ENCODE data around the gene CYP26A1.

Gene CYP26A1, protein sequence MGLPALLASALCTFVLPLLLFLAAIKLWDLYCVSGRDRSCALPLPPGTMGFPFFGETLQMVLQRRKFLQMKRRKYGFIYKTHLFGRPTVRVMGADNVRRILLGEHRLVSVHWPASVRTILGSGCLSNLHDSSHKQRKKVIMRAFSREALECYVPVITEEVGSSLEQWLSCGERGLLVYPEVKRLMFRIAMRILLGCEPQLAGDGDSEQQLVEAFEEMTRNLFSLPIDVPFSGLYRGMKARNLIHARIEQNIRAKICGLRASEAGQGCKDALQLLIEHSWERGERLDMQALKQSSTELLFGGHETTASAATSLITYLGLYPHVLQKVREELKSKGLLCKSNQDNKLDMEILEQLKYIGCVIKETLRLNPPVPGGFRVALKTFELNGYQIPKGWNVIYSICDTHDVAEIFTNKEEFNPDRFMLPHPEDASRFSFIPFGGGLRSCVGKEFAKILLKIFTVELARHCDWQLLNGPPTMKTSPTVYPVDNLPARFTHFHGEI

DNA sequence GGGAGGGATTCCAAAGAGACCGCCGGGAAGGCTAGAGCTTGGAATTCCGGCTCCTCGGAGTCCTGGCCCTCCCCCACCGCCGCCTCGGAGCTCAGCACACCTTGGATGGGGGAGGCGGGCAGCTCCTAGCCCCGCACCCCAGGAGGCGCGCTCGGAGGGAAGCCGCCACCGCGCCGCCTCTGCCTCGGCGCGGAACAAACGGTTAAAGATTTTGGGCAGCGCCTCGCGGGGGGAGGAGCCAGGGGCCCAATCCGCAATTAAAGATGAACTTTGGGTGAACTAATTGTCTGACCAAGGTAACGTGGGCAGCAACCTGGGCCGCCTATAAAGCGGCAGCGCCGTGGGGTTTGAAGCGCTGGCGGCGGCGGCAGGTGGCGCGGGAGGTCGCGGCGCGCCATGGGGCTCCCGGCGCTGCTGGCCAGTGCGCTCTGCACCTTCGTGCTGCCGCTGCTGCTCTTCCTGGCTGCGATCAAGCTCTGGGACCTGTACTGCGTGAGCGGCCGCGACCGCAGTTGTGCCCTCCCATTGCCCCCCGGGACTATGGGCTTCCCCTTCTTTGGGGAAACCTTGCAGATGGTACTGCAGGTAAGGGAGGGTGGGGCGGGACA lies at the start of gene CYP26A1:
Gene CYP26A1, plus strand, starts transcription at position 355 of the 608 bp plus-strand sequence. Its CDS starts 42 bp downstream, at position 397.
- peak; percentile 11 for DNase-seq

GRCh38 chr10:93026072-93026471 lies 47.6 kb upstream of the CYP26A1 start:
- DNase-seq, result peak; percentile 25

DNA sequence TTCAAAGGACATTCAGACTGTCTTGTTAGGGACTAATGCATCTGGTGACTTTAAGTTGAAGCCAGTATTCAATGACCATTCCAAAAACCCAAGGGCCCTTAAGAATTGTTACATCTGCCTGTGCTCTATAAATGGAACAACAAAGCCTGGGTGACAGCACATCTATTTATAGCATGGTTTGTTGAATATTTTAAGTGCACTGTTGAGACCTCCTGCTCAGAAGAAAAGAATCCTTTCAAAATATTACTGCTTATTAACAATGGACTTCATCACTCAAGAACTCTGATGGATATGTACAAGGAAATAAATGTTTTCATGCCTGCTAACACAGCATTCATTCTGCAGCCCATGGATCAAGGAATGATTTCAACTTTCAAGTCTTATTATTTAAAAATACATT lies 46.2 kb upstream of the CYP26A1 start:
- no peak for DNase-seq

DNA sequence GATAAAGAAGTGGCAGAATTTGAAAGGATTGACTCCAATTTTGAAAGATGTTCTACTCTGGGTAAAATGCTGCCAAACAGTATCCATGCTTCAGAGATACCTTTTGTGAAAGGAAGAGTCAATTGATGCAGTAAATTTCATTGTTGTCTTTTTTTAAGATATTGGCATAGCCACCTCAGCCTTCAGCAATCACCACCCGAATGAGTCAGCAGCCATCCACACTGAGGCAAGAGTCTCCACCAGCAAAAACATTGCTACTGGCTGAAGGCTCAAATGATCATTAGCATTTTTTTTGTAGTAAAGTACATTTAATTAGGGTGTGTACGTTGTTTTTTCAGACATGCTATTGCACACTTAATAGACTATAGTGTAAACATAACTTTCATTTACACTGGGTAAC lies 44.8 kb upstream of the CYP26A1 start:
- no peak for DNase-seq

DNA sequence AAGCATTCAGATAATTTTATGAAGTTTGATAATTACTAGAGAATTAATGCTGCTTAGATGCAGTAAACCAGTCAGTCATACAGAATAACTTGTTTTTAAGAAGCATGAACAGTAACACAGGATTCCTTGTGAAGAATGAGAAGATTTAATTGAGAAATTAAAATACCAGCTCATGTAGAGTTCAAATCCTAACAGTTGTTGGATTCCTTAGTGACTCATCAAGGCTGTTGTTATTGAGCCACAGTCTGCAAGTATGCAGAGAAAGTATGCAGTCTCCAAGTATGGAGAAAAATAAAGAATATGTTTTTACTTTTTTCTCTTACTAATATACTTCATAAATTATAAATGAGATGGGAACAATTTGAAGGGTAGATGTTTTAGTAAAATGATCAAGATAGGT lies 43.3 kb upstream of the CYP26A1 start:
- DNase-seq, result no peak

DNA sequence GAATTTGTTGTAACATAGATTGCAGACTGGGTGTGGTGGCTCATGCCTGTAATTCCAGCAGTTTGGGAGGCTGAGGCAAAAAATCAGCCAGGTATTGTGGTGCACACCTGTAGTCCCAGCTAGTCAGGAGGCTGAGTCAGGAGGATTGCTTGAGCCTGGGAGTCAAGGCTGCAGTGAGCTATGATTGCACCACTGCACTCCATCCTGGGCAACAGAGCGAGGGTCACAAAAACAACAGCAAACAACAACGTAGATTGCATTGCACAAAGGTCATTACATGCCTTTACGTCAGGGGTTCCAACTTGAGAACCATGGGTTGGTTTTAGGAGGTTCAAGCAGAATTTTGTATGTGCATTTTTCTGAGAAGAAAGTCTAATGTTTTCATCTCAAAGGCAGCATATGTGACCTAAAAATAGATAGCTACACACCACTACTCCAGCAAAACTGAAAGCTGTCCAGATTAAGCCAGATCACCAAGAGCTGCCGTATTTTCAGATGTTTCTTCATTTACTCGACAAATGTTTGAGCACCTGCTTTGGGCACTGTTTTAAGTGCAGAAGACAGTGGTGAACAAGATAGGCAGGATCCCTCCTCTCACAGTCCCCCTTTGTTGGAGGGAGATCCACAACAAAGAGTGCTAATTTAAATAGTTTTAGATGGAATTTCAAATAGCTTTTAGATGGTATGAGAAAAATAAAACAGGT lies 41.4 kb upstream of the CYP26A1 start:
- DNase-seq, result no peak

- no peak for DNase-seq
Observed at GRCh38 chr10:93032809-93033137, 40.9 kb upstream of the CYP26A1 start.

DNA sequence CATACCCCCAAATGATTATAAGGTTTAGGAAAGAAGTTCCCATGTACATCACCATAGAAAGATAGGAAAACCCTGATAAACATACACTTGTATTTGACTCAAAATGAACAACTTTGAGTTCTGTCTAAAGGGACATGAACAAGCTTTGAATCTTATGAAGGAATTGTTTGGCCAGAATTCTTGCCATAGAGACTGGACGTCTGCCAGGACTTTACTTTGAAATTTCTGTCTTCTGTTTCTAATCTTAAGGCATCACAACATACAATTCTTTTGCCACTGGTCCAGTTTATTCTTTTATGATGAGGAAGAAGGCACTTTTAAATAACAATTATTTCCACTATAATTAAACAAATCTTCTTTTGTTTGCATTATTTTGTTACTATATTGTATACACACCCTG lies 39.3 kb upstream of the CYP26A1 start:
- no peak for DNase-seq

DNA sequence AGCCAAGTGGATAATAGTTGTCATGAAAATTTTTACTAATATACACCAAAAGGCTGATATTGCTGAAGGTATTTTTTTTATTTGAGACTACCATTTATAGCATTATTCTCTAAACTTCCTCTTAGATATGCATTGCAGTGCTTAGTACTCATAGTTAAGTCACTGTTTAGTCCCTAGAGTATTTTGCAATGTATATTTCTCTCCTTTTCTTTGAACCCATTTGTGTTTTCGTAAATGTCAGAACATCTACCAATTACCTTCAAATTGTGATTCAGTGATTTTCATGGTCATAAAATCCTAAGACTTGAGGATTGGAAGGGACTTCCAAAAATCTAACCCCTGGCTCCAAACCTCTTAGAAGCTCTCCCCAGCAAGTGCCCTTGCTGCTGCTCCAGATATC lies 34.6 kb upstream of the CYP26A1 start:
- DNase-seq, result no peak

- no peak for DNase-seq
Observed at GRCh38 chr10:93039721-93040120, 34.0 kb upstream of the CYP26A1 start.

- DNase-seq, result no peak
Observed at GRCh38 chr10:93054486-93054885, 19.2 kb upstream of the CYP26A1 start.

DNA sequence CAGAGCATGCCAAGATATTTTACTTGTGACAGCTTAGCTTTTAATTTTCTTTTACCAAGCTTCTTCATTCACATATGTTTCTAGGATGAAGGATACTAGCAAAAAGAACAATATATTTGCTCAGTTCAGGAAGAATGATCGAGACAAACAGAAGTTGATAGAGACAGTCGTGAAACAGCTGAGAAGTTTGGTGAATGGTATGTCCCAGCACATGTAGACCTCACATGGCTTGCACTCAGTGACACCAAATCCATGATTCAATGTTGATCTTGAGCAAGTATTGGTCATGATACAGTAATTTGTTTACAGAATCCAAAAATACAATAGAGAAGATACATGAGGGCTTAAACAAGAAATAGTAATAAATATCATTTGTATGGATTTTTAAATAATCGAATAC lies 15.6 kb upstream of the CYP26A1 start:
- DNase-seq, result no peak

DNA sequence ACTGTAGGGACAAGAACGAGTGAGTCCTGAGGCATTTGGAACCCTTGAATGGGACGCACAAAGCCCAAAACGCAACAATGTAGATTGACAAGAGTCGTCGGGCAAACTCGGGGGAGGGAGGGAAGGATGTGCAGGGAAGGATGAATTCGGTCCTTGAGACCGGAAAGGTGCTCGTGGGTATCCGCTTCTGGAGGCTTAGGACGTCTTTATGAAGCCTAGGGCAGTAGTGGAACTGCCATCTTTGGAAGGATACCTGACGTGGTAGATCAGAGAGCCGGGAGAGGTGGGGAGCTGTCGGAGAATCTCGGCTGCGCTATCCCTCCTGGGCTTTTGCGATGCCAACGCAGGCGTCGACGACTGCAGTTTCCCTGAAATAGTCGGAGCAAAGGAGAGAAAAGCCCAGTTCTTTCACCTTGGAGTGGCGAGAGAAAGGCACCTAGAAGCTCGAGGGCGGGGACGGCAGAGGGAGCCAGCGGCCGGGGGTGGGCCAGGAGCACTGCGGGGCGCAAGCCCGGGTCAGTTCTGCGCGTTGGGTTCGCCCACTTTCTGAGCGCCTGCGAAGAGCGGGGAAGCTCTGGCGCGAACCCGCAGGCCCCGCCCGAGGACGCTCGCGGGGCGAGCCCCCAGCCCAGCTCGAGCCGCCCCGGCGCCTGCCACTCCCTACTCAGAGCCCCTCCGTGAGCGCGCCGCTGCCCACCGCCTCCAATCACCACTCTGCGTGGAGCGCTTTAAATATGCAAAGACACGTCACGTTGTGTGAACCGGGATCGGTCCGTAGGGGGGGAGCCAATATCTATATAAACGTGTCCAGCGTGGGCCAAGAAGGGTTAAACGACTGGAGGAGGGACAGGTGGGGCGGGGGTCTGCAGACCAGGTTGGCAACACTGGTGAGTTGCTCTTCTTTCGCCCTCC lies 13.5 kb upstream of the CYP26A1 start, which contains the start of gene CYP26C1:
Gene CYP26C1, plus strand, starts transcription at position 824 of the 912 bp plus-strand sequence. CDS start 466 bp downstream, outside the sequence.
- DNase-seq, result no peak

DNA sequence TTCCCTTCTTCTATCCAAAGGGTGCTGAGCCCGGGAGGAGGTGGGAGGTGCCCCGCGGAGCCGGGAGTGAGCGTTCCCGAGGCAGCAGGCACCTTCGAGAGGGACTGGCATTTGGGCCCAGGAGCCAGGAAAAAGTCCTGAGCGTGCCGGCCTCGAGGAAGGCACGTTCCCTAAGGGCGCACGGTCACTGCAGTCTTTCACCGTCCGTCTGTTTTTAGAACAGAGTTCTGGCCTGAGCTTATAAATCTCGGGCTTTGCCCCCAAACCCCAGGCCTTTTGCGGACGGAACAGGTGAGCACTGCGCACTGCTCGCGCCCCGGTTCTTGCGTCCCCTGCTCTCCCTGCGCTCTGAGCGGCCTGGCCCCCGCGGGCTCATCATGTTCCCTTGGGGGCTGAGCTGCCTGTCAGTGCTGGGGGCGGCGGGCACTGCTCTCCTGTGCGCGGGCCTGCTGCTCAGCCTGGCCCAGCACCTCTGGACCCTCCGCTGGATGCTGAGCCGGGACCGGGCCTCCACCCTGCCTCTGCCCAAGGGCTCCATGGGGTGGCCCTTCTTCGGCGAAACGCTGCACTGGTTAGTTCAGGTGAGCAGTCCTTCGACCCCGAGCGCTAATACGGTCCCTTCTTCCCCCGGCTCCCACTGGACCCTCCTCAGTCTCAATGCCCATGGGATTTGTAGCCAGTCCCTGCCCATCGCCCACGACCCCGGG lies 12.7 kb upstream of the CYP26A1 start:
- DNase-seq, result no peak

- DNase-seq, result no peak
Observed at GRCh38 chr10:93061594-93062513, 11.8 kb upstream of the CYP26A1 start.

DNA sequence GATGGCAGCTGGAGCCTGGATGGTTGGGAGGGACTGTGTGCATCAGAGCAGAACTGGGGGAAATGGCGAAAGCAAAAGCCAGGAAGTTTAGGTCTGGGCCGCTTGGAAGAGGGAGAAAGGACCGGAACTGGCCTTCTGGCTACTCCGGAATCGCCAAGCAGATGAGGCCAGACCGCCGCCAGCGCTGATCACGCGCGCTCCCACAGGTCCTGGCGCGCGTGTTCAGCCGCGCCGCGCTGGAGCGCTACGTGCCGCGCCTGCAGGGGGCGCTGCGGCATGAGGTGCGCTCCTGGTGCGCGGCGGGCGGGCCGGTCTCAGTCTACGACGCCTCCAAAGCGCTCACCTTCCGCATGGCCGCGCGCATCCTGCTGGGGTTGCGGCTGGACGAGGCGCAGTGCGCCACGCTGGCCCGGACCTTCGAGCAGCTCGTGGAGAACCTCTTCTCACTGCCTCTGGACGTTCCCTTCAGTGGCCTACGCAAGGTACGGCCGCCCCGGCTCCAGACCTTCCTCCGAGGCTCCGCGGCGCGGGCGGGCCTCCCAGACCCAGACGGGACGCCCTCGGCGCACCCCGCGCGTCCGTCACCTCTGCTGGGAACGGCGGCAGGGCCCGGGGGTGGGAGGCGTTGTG lies 11.1 kb upstream of the CYP26A1 start:
- peak; percentile 22 for DNase-seq

DNA sequence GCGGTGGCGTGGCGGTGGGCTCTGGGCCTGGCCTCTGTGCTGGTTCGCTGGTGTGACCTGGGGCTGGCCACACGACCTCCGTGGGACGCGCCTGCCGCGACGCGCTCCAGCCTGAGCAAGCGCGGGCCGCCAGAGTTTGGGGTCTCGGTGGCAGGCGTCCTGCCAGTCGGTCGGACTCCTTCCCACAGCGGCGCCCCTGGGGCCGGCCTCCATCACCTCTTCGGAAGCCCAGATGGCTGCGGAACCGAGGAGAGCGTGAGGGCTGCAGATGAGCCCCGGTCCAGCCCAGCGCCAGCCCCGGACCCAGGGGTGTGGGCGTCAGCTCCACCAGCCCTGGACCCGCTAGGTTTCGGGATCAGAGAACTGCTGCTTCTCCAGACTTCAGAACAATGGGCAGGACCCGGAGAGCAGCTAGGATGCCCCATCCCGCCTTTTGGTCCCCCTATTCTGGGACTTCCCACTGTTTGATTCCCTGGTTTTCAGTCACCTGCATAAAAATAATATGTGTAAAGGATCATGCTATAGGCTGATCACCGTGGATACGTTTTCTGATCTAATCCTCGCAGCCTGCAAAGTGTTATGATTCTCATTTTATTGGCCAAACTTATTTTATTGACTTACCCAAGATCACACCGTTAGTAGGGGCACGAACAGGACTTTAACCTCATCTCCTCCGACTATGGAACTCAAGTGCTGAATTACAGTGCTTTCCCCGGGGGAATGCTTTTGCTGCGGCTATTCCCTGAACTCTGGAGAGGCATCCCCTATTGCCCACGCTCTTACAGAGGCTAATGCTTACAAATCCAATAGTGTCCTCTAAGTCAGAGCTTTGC lies 10.3 kb upstream of the CYP26A1 start:
- no peak for DNase-seq

DNA sequence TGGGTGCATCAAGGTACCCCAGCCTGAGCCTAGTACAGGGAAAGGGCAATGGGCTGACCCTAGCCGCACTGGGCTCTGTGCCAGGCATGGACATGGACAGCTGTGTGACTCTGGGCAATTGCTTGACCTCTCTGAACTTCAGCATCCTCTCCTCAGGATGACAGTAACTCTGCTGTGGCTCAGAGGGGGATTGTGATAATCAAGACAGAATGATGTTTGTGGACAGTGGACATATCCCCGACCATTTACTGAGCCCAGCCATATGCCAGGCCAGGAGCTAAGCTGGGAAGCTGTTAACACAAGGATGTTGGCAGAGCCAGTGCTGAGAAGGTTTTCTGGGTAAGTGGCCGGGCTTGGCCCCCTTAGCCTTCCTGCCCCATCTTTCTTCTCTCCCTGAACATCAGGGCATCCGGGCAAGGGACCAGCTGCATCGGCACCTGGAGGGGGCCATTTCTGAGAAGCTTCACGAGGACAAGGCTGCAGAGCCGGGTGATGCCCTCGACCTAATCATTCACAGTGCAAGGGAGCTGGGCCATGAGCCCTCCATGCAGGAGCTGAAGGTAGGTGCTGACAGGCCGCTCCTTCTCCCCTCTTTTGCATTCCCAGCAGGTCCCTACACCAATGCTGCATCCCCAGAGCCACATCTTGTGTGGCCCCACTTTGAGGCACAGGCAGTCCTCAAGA lies 9.6 kb upstream of the CYP26A1 start:
- no peak for DNase-seq

Data from NCI-H510A treated with DMSO at 0.1 percent for 48 hours (cell line).